ENCODE data around the gene ST14.
A peak's percentile ranks its signal among the peaks of the same experiment; 100 is the strongest.

ST14 gene

GRCh38 chr11:130190371-130190881 lies 30.8 kb downstream of the ST14 start:
- no peak for FAIRE-seq

DNA sequence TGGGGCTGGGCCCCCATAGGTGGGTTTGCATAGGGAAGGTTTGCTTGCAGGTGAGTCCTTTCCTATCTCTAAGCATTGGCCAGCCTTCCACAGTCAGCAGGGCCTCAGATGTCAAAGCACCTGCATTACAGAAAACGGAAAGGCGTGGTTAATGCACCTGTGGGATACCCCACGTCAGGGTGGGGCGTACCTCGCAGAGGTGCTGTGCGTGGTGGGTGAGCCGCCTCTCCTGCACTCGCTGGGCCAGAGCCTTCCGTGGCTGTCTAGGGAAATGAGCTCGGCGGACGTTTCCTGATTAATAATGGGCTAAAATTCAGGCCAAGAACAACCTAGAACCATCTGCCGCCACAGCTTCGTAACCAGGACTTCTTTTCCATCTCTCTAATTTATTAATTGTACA lies 32.3 kb downstream of the ST14 start:
- no peak for FAIRE-seq

GRCh38 chr11:130192845-130193267 lies 33.3 kb downstream of the ST14 start:
- FAIRE-seq: no peak

DNA sequence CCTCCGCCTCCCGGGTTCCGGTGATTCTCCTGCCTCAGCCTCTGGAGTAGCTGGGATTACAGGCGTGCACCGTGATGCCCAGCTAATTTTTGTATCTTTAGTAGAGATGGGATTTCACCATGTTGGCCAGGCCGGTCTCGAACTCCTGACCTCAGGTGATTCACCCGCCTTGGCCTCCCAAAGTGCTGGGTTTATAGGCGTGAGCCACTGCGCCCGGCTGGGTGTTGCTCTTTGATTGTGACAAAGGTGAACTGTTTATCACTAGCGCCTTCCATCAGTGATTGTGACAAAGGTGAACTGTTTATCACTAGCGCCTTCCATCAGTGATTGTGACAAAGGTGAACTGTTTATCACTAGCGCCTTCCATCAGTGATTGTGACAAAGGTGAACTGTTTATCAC lies 34.0 kb downstream of the ST14 start:
- FAIRE-seq: peak; percentile 87

- FAIRE-seq: no peak
Measured at GRCh38 chr11:130194241-130195023, 34.9 kb downstream of the ST14 start.

GRCh38 chr11:130197386-130198035 lies 37.9 kb downstream of the ST14 start:
- no peak for FAIRE-seq

- FAIRE-seq: no peak
Measured at GRCh38 chr11:130198292-130198691, 38.7 kb downstream of the ST14 start.

DNA sequence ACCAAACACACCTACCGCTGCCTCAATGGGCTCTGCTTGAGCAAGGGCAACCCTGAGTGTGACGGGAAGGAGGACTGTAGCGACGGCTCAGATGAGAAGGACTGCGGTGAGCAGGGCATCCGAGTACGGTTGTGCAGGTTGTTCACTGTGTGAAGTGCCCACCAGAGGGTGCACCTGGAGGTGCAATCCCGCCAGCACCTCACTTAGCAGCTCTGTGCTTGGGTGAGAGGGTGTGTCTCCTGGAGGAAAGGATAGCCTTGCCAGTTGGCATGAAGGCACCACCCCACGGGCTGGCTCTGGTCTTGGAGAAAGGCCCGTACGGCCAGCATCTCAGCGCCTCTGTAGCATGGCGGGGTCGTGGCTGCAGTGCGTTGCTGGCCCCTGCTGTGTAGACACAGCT lies 39.4 kb downstream of the ST14 start:
- no peak for FAIRE-seq

- no peak for FAIRE-seq
Measured at GRCh38 chr11:130199792-130200191, 40.2 kb downstream of the ST14 start.

- no peak for FAIRE-seq
Measured at GRCh38 chr11:130201026-130201425, 41.4 kb downstream of the ST14 start.

- no peak for FAIRE-seq
Measured at GRCh38 chr11:130202009-130202817, 42.6 kb downstream of the ST14 start.

- FAIRE-seq: no peak
Measured at GRCh38 chr11:130202818-130203689, 43.5 kb downstream of the ST14 start.

DNA sequence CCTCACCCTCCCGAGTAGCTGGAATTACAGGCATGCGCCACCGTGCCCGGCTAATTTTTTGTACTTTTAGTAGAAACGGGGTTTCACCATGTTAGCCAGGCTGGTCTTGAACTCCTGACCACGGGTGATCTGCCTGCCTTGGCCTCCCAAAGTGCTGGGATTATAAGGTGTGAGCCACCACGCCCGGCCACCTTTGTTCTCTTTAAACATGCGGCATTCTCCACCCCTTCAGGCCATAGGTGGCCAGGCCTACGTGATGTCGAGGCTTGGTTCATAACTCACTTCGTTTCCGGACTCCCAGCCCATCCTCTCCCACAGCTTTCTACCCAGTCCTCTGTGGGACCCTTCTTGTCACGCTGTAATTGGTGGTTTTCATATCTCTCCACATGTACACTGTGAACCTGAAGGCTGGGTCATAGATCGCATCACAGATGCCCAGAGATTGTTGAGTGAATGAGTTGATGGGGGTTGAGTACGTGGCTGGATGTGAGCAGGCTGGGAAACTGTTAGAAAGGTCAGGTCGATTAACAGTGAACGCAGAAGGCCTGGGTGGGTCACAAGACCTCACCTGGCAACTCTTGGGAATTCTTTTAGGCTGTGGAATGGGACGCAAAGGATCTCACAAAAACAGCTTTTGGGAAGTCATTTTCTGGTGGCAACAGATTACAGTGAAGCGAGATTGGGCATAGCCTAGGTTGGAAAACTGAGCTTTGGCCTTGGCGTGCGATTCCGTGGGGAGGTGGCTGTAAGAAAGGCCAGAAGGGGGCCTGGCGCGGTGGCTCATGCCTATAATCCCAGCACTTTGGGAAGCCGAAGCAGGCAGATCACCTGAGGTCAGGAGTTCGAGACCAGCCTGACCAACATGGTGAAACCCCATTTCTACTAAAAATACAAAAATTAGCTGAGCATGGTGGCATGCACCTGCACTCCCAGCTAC lies 44.5 kb downstream of the ST14 start:
- FAIRE-seq: no peak

- FAIRE-seq: no peak
Measured at GRCh38 chr11:130204703-130205095, 45.1 kb downstream of the ST14 start.

GRCh38 chr11:130206141-130206540 lies 46.6 kb downstream of the ST14 start:
- FAIRE-seq: no peak

GRCh38 chr11:130208241-130209127 lies 48.9 kb downstream of the ST14 start:
- no peak for FAIRE-seq

GRCh38 chr11:130209128-130209932 lies 49.7 kb downstream of the ST14 start:
- FAIRE-seq: no peak

GRCh38 chr11:130209954-130210854 lies 50.6 kb downstream of the ST14 start:
- FAIRE-seq: no peak

Data from endometrium (tissue), 2 donors.